ENCODE results near the gene FGF9. TPM values are rescaled to one million over a fixed set of nuclear protein-coding genes. Genes with fewer than 3 reads are reported as not detected.

Gene FGF9
- polyA plus RNA-seq, 1 donor (not counting 4 experiments of a cell fraction or from before 2014, with no cell fraction given) = not detected

DNA sequence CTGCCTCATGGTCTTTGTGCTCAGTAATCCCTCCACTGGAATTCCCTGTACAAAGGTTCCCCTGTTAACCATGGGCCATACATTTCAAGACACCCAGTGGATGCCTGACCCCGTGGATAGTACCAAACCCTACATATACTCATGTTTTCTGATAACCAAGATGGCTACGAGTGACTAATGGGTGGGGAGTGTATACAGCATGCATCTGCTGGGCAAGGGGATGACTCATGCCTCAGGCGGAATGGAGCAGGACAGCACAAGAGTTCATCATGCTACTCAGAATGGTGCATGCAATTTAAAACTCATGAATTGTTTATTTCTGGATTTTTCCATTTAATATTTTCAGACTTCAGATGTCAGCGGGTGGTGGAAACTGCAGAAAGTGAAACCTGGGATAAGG, 13.3 kb upstream of the FGF9 start:
- Histone ChIP-seq H2AFZ (ENCODE audit: control insufficient read depth, low read length) (peak overlapping the region; percentile 93), H3K79me2 (ENCODE audit: control insufficient read depth, insufficient read depth, low read length) (no peaks in the 10 kb centered on the region), H3K4me1 (ENCODE audit: control insufficient read depth, extremely low read depth, insufficient read depth, low read length) (peaks cover 10% of the 10 kb centered on the region), H3K36me3 (ENCODE audit: control insufficient read depth in 2 of 2, extremely low read depth in 1 of 2, insufficient read depth in 2 of 2, low read length in 2 of 2) (no peaks in the 10 kb centered on the region), H3K27me3 (ENCODE audit: control insufficient read depth, extremely low read depth, insufficient read depth, low read length) (no peaks in the 10 kb centered on the region), H3K4me2 (ENCODE audit: control insufficient read depth, extremely low read depth, insufficient read depth, low read depth, low read length) (peak overlapping the region; percentile 48), H3K27ac (ENCODE audit: control insufficient read depth, insufficient read depth, low read length) (peak overlapping the region; percentile 43), H3K9me3 (ENCODE audit: control insufficient read depth, low read depth, low read length) (no peaks in the 10 kb centered on the region), H3K4me3 (ENCODE audit: control insufficient read depth in 2 of 3, extremely low read depth in 1 of 3, insufficient read depth in 2 of 3, low read depth in 1 of 3, low read length in 3 of 3) (no peak overlapping the region), H3K9ac (ENCODE audit: control insufficient read depth, extremely low read depth, insufficient read depth, low read length) (no peak overlapping the region), H3K9me1 (ENCODE audit: control insufficient read depth, extremely low read depth, insufficient read depth, low read length) (no peaks in the 10 kb centered on the region), H4K20me1 (ENCODE audit: control insufficient read depth, extremely low read depth, insufficient read depth, low read length) (no peaks in the 10 kb centered on the region)
- no peak for TF ChIP-seq EZH2 (IDR thresholded peaks at IDR 0.05; ENCODE audit: low read length)
- TF ChIP-seq, protein P1, sequence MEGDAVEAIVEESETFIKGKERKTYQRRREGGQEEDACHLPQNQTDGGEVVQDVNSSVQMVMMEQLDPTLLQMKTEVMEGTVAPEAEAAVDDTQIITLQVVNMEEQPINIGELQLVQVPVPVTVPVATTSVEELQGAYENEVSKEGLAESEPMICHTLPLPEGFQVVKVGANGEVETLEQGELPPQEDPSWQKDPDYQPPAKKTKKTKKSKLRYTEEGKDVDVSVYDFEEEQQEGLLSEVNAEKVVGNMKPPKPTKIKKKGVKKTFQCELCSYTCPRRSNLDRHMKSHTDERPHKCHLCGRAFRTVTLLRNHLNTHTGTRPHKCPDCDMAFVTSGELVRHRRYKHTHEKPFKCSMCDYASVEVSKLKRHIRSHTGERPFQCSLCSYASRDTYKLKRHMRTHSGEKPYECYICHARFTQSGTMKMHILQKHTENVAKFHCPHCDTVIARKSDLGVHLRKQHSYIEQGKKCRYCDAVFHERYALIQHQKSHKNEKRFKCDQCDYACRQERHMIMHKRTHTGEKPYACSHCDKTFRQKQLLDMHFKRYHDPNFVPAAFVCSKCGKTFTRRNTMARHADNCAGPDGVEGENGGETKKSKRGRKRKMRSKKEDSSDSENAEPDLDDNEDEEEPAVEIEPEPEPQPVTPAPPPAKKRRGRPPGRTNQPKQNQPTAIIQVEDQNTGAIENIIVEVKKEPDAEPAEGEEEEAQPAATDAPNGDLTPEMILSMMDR (optimal IDR thresholded peaks at IDR 0.05 in 1 of 3, IDR thresholded peaks at IDR 0.05 in 1 of 3, conservative IDR thresholded peaks at IDR 0.05 in 1 of 3; ENCODE audit: extremely low read depth in 1 of 3, insufficient read depth in 2 of 3, low read length in 3 of 3) = no peak
- DNase-seq (ENCODE audit: low read depth, low spot score) (peak; percentile 64), FAIRE-seq (peak; percentile 97)
- dilution Hi-C loops (cut with MboI; ENCODE audit: extremely low pct_ligation_motif_present, low sequenced_read_pairs) = no loop called here

DNA sequence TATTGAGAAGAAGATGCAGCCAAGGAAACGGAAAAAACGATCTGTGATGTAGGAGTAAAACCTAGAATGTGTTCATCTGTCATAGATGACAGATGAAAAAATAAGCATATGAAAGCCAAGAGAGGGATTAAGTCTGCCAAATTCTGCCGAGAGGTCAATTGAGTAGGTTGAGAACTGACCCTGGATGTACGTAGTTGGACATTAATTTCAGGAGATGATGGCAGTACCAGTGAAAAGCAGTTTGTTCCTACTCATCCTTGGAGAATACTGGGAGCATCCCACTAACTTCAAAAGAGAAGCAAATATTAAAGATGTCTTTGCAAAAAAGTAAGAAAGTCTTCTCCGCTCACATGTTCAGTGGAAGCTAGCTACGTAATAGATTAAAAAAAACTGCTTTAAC, 11.8 kb upstream of the FGF9 start:
- H3K4me3 ChIP-seq (ENCODE audit: control insufficient read depth in 2 of 3, extremely low read depth in 1 of 3, insufficient read depth in 2 of 3, low read depth in 1 of 3, low read length in 3 of 3) = no peak overlapping the region
- H3K9me1 ChIP-seq (ENCODE audit: control insufficient read depth, extremely low read depth, insufficient read depth, low read length) = no peaks in the 10 kb centered on the region
- TF ChIP-seq, protein P1 (optimal IDR thresholded peaks at IDR 0.05 in 1 of 3, IDR thresholded peaks at IDR 0.05 in 1 of 3, conservative IDR thresholded peaks at IDR 0.05 in 1 of 3; ENCODE audit: extremely low read depth in 1 of 3, insufficient read depth in 2 of 3, low read length in 3 of 3) = no peak
- TF ChIP-seq EZH2 (IDR thresholded peaks at IDR 0.05; ENCODE audit: low read length) = no peak
- no peak for FAIRE-seq
- dilution Hi-C loops (cut with MboI; ENCODE audit: extremely low pct_ligation_motif_present, low sequenced_read_pairs) = no loop called here
- DNase-seq (ENCODE audit: low read depth, low spot score) = no peak
- no peaks in the 10 kb centered on the region for H4K20me1 ChIP-seq (ENCODE audit: control insufficient read depth, extremely low read depth, insufficient read depth, low read length)
- H3K36me3 ChIP-seq (ENCODE audit: control insufficient read depth in 2 of 2, extremely low read depth in 1 of 2, insufficient read depth in 2 of 2, low read length in 2 of 2) = no peaks in the 10 kb centered on the region
- no peaks in the 10 kb centered on the region for H3K9me3 ChIP-seq (ENCODE audit: control insufficient read depth, low read depth, low read length)
- peaks cover 10% of the 10 kb centered on the region for H3K4me1 ChIP-seq (ENCODE audit: control insufficient read depth, extremely low read depth, insufficient read depth, low read length)
- no peak overlapping the region for H3K27ac ChIP-seq (ENCODE audit: control insufficient read depth, insufficient read depth, low read length)
- H3K27me3 ChIP-seq (ENCODE audit: control insufficient read depth, extremely low read depth, insufficient read depth, low read length) = no peaks in the 10 kb centered on the region
- H3K79me2 ChIP-seq (ENCODE audit: control insufficient read depth, insufficient read depth, low read length) = no peaks in the 10 kb centered on the region
- no peak overlapping the region for H3K4me2 ChIP-seq (ENCODE audit: control insufficient read depth, extremely low read depth, insufficient read depth, low read depth, low read length)
- no peak overlapping the region for H3K9ac ChIP-seq (ENCODE audit: control insufficient read depth, extremely low read depth, insufficient read depth, low read length)
- H2AFZ ChIP-seq (ENCODE audit: control insufficient read depth, low read length) = no peak overlapping the region
